NCI-H345 treated with DMSO at 0.1 percent for 48 hours (cell line): ENCODE results near the gene RIPOR1.
"Not testable (repeated sequence)": the region's sequence is repeated elsewhere in the genome, so short reads cannot be mapped to it uniquely, and the experiment has no call there.

Experiments
- DNase-seq: peaks from one replicate; lab custom pipeline; 2025; ENCODE audit not compliant: unreplicated experiment; lab: John Stamatoyannopoulos, UW

Gene RIPOR1, protein sequence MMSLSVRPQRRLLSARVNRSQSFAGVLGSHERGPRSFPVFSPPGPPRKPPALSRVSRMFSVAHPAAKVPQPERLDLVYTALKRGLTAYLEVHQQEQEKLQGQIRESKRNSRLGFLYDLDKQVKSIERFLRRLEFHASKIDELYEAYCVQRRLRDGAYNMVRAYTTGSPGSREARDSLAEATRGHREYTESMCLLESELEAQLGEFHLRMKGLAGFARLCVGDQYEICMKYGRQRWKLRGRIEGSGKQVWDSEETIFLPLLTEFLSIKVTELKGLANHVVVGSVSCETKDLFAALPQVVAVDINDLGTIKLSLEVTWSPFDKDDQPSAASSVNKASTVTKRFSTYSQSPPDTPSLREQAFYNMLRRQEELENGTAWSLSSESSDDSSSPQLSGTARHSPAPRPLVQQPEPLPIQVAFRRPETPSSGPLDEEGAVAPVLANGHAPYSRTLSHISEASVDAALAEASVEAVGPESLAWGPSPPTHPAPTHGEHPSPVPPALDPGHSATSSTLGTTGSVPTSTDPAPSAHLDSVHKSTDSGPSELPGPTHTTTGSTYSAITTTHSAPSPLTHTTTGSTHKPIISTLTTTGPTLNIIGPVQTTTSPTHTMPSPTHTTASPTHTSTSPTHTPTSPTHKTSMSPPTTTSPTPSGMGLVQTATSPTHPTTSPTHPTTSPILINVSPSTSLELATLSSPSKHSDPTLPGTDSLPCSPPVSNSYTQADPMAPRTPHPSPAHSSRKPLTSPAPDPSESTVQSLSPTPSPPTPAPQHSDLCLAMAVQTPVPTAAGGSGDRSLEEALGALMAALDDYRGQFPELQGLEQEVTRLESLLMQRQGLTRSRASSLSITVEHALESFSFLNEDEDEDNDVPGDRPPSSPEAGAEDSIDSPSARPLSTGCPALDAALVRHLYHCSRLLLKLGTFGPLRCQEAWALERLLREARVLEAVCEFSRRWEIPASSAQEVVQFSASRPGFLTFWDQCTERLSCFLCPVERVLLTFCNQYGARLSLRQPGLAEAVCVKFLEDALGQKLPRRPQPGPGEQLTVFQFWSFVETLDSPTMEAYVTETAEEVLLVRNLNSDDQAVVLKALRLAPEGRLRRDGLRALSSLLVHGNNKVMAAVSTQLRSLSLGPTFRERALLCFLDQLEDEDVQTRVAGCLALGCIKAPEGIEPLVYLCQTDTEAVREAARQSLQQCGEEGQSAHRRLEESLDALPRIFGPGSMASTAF

DNA sequence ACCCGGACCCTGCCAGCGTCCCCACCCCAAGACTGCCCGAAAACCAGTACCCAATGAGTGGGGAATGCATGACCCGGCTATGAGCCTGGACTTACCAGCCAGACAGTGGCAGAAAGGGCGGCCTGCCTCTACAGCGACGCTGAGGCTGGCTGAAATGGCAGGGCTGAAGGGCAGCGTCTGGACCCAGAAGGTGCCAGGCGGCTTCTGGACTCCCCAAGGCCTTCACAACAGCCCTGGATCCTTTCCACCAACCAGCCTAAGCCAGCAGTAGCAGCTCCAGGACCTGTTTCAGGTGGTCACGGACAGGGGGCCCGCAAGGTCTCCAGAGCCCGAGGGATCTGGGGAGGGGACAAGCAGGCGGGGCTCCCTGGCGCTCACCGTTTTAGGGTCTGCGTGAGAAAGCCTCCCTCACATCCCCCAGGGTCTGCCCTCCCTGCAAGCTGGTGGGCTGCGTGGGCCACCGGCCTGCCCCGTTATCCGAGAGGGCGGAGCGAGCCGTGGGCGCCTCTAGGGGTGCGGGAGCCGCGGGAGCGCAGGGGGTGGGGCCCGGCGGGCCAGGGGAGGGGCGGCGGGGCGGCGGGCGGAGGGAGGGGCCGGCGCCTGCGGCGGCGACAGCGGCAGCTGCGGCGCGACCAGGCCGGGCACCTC is at the start of gene RIPOR1:
TSS of gene RIPOR1 (plus strand) at position 608 of the 648 bp plus-strand sequence. CDS start 9,618 bp downstream, outside the sequence.
- no peak for DNase-seq

DNA sequence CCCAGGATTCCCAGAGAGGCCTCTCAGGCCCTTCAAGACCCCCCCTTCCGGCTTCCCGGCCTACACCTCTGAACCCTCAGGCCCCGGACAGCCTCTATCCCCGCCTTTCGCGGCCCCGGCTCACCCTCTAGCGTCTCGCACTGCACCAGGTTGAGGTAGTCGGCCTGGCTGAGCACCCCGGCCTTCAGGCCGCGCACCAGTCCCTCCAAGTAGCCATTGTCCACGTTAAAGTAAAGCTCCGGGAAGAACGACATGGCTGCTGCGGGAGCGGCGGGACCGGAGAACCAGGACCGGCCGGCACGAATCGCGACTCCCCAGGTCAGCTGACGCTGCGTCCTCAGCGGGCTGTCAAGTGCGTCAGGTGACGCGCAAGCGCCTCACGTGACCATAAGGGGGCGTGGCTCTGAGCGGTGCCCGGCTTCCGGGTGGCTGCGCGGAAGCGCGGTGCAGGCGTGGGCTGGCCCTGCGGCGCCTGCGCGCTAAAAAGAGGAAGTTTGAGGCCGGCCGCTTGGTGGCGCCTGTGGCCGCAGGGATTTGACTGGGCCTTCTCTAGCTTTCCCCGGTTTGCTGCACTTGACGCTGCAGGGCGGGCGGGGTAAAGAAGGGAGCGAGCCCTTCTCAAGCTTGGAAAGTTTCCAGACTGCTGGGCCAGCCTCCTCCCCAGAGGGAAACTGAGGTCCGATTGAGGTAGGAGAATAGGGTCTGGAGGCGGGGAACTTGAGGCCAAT is 47.6 kb upstream of the RIPOR1 start, which contains the start of gene ATP6V0D1:
TSS of gene ATP6V0D1 (minus strand) at position 325 of the 728 bp plus-strand sequence. CDS start at position 254, 71 bp downstream.
- DNase-seq = peak; percentile 89

DNA sequence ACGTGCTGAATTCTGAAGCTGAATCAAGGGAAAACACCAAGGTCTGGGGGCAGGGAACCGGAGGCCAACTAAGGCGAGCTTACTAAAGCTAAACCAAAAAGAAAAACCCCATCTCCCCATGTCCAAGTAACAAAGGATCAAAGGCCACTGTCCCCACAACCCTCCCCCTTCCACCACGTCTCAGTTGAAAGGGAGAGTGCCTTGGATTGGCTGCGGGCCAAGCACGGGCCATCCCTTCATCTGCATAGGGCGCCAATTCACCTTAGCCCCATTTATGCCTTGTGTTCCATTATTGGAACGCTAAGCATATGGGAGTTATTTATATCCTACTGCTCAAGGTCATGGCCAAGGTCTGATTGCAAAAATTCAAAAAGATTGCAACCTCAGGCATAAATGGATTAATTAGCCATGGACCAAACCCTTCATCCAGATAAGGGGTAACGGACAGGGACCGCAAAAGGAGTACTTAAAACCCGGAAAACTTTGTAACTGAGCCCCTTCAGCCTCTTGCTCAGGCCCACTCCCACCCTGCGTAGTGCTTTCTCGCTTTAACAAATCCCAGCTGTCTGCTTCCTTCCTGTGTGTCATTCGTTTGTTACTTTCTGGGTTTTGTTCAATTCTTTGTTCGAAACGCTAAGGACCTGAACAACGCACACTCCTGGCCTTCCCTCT is 46.9 kb upstream of the RIPOR1 start:
- DNase-seq = no peak

DNA sequence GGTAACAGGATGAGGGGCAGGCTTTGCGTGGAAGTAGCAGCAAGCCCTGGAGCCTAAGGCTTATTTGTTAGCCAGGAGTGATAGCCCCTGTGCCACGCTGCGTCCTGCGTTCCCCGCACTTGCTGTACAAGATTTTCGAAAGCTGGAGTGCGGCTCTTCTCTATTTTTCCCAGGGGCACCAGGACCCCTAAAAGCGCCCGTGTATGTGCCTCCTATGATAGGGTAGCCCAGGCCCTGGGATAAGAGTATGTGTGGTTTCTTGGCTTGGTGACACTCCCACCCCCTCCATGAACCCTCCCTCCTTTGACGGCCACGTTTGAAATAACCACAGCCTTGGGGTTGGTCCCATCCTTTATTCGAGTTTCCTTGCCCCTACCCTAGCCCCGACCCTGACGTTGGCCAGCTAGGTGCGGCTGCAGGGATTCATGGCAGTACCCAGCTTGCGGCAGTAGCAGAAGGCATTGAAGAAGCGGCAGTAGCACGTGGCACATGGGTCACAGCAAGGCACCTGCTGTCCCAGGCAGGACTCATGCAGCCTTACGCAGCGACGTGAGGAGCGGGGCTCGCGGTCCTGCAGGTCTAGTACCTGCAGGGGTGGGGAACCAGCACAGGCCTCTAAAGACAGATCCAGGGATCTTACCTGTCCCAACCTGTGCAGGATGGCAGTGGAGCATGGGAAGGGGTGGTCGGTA is 46.2 kb upstream of the RIPOR1 start:
- no peak for DNase-seq

DNA sequence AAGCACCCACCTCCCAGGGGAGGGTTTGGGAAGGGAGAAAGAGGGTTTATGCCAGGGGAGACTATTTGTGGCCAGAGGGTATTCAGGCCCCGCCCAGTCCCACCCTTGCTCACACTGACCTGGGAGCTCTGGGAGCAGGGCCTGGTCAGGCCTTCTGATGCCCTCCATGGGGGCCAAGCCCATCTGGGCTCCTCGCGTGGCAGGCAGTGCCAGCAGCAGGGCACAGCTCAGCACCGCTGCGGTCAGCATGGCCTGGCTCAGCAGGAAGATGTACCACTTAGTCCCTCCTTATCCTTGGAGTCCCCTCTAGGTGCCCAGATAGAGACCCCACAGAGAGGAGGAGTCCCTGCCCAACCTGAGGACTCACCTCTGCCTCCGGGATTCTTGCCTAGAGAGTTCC is 45.5 kb upstream of the RIPOR1 start, which contains the start of gene AGRP:
TSS of gene AGRP (minus strand) at position 398 of the 400 bp plus-strand sequence. CDS start at position 249, 149 bp downstream.
- no peak for DNase-seq

DNA sequence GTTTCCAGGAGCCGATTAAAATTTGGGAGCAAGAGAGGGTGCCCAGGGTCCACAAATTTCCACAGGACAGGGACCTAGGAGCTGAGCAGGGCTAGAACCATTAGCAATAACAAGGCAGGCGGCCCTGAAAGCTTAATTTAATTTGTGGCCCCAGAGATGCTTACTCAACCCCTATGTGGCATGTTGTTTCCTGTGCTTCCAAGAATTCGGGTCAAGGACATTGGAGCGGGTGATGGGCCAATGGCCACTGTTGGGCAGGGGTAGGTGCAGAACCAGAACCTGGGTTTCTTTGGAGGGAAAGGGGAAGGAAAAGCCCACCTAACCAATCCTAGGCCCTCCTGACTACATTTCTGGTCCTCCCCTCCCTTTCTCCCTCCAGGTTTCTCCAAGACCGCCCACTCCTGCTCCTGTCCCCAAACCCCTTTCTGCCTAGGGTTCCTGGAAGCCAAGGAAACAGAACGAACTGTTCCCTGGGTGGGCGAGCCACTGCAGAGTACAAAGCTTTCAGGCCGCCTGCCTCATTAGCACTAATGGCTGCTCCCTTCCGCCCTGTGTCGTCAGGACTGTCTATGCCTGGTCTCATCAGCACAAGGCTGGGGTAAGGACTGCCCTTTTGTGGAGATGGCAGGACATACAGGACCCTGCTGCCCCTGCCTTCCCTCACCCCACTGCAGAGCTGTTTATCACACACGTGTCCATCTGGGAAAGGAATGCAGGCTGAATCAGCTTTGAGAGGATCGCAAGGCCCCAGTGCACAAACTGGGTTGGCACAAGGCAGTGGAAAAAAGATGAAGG is 44.7 kb upstream of the RIPOR1 start:
- no peak for DNase-seq

DNA sequence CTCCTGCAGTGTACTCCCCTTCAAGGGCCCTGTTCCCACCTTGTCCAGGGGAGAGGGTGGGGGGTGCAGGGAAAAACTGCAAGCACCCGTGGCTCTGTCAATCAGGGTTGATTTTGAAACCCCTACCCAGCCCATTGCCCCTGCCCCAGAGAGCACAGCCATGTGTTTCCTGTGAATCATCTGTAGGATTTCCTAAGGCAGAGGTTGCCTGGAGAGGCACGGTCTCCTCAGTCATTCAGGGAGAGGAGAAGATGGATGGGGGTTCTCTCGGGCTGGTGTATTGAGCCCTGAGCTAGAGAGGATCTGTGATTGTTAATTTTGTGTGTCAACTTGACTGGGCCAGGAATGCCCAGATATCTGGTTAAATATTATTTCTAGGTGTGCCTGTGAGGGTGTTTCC is 41.8 kb upstream of the RIPOR1 start:
- no peak for DNase-seq

DNA sequence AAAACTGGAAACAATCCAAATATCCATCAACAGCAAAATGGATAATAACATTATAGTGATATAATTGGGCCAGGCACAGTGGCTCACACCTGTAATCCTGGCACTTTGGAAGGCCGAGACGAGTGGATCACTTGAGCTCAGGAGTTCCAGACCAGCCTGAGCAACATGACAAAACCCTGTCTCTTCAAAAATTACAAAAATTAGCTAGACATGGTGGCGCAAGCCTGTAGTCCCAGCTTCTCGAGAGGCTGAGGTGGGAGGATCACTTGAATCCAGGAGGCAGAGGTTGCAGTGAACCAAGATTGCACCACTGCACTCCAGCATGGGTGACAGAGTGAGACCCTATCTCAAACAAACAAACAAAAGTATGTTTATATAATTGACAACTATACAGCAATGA is 41.1 kb upstream of the RIPOR1 start:
- DNase-seq = not testable (repeated sequence)

DNA sequence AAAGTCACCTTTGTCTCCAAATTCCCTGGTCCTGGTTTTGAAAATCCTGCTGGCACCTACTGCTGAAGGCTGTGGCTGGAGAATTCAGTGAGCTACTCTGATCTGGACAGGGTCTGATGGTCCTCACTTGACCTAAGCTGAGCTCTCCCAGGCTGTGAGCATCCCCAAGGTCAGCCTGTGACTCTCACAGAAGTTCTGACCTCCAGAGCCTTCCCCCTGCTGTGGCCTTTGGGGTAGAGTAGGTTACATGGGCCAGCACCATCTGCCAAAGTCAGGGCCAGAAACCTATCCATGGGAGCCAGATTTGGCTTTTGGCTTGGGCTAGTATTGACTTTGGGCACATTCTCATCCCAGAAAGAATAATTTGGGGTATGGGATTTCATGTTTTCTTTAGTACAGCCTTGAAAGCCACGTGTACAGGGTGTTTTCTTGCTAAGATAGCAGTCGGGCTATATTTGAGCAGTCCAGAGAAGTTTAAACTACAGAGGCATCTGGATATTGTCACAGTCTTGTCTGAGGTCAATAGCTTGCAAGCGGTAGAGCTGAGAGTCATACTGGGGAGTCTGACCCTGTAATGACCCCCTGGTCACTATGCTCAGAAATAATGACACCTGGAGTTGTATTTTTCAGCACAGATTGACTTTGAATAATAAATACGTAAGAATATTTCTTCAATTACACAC is 39.1 kb upstream of the RIPOR1 start:
- no peak for DNase-seq

DNA sequence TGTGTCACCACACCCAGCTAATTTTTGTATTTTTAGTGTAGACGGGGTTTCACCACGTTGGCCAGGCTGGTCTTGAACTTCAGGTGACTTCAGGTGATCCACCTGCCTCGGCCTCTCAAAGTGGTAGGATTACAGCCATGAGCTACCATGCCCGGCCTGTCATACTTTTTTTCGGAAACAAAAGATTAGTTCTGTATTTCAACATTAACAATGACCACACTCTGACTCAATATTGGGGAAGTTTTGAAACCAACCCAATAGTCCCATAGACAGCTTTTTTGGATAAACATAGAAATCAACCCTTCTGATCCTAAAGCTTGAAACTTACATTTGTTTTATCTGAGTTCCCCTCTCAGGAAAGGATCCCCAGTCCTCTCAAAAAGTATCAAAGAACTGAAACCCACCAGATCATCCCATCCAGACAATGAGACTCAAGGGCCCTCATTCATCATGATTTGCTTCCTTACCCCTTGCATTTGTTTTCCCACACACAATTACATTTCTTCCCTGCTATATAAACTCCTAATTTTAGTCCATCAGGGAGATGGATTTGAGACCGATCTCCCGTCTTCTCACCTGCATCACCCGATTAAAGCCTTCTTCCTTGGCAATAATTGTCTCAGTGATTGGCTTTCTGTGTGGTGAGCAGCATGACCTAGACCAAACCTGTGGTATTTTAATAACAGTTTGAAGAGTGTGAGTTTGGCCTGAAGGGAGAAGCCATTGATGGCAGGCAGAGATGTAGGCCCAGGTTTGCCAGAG is 38.1 kb upstream of the RIPOR1 start:
- no peak for DNase-seq

DNA sequence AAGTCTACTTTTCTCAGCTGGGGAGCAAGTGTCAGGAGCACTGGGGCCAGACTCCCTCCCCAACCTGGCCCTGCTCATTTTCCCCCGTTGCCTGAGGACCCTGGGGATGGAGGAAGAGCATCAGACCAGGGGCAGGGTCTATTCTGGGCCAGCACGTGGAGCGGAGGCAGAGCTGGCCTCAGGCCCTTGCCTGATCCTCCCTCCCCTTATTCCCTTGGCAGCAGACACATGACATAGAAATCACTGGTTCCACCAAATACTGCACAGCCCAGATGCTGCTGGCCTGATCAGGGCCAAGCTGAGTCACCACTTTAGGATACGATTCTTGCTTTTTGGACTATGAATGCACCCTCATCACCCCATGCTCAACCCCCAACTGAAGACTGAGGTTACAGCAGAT is 29.5 kb upstream of the RIPOR1 start:
- DNase-seq = no peak

DNA sequence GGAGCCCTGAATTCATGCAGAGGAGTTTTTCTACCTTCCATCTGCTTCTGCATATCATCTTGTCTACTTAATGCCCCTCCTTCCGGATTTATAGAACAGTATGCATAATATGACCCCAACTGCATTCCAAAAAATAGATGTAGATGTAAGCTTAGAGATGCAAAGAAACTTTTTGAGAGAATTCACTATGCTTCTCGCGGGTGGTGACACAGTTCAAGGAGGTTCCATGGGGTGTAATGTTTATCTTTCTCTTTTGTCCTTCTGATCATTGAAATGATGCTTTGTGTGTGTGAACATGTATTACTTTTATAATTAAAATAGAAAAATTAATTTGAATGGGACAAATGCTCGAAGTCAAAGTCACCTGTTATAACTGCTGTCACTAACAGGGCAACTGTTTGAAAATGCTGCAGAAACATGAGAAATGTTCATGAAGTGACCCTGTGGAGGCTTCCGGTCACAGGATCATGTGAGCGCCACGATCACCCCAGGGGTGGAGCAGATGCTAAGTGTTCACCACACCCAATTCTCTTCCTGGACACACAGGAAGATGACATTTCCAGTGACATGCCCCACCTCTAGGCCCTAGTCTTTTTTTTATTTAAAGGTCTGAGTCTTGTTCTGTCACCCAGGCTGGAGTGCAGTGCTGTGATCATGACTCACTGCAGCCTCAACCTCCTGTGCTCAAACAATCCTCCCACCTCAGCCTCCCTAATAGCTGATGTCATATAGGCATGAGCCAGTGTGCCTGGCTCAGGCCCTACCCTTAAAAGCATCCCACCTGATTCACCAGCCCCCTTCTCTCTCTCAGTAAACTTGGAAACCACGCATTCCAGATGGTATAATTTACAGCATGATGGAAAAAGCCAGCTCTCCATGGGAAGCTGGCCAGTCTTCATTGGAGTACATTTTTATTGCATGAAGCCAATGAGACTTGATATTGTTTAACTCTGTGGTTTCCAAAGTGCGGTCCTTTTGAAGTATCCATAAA is 24.3 kb upstream of the RIPOR1 start:
- no peak for DNase-seq

DNA sequence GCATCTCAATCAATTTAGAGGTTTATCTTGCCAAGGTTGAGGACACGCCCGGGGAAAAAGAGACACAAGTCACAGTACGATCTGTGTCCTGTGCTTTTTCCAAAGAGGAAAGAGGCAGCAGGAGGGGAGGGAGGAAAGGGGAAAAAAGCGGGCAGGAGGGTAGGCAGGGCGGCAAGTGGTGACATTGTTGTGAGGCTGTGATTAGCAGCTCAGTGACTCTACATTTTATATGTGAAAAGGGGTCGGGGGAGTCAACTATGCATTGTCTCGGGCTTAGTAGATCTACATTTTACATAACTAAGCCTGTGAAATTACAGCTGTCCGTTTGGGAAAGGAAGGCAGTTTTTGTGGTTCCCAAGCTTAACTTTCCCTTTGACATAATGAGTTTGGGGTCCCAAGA is 22.2 kb upstream of the RIPOR1 start:
- DNase-seq = no peak

DNA sequence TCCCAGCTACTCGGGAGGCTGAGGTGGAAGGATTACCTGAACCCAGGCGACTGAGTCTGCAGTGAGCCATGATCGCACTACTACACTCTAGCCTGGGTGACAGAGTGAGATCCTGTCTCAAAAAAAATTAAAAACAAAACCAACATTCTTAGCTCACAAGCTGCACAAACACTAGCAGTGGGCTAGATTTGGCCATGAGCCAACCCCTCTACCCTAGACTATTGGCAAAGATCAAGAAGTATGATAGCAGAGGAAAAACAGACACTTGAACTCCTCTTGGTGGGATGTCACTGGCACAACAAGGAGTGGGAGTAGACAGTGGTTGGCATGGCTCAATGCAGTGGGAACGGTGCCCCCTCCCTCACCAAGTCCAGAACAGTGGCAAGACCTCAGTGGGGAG is 19.6 kb upstream of the RIPOR1 start:
- DNase-seq = no peak

DNA sequence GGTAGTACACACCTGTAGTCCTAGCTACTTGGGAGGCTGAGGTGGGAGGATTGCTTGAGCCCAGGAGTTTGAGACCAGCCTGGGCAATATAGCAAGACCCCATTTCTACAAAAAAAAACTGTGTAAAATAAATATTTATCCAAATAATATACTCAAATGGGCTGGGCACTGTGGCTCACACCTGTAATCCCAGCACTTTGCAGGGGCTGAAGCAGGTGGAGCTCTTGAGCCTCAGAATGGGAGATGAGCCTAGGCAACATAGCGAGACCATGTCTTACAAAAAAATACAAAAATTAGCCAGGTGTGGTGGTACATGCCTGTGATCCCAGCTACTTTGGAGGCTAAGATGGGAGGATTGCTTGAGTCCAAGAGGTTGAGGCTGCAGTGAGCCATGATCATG is 14.7 kb upstream of the RIPOR1 start:
- DNase-seq = not testable (repeated sequence)
